Spleen (tissue), 11 donors: ENCODE measurements around the gene NIPAL3. TPM values are rescaled to one million over a fixed set of nuclear protein-coding genes. Genes with fewer than 3 reads are reported as not detected.

Source experiments
- DNase-seq: peaks from one replicate; pipeline ENCODE4 v3.0.0-alpha.2; 2020
- H3K27ac ChIP-seq, 8 donors: fragments of 200-600 bp; sonication (generic) in 7 of 8; 1 replicate in 4 of 8; 2 replicates in 4 of 8; pipeline versions ENCODE4 v1.5.0 to v1.8.0; 2016 to 2021; ENCODE audit warnings: inconsistent platforms in 4 of 8, mild to moderate bottlenecking in 4 of 8, moderate library complexity in 1 of 8
- H3K27me3 ChIP-seq, 7 donors: fragments of 200-600 bp; sonication (generic) in 6 of 7; replicated peaks in 1 of 7; 1 replicate in 4 of 7; 2 replicates in 3 of 7; pipeline versions ENCODE4 v1.5.0 to v1.8.0; 2016 to 2021; ENCODE audit warnings: inconsistent platforms in 3 of 7, mild to moderate bottlenecking in 1 of 7
- H3K36me3 ChIP-seq, 6 donors: fragments of 200-600 bp; sonication (generic) in 5 of 6; 1 replicate in 4 of 6; 2 replicates in 2 of 6; pipeline versions ENCODE4 v1.5.0 to v1.8.0; 2016 to 2021; ENCODE audit warnings: inconsistent platforms in 2 of 6
- H3K4me1 ChIP-seq, 6 donors: fragments of 200-600 bp; sonication (generic) in 5 of 6; 1 replicate in 3 of 6; 2 replicates in 3 of 6; pipeline versions ENCODE4 v1.5.0 to v1.8.0; 2016 to 2021; ENCODE audit warnings: inconsistent platforms in 3 of 6
- H3K4me3 ChIP-seq, 8 donors: fragments of 200-600 bp; sonication (generic) in 7 of 8; 1 replicate in 4 of 8; 2 replicates in 4 of 8; pipeline versions ENCODE4 v1.5.0 to v1.8.0; 2016 to 2021; ENCODE audit warnings: inconsistent platforms in 4 of 8, mild to moderate bottlenecking in 4 of 8, moderate library complexity in 2 of 8
- H3K9me3 ChIP-seq, 8 donors: fragments of 200-600 bp; sonication (generic) in 7 of 8; 1 replicate in 4 of 8; 2 replicates in 4 of 8; pipeline versions ENCODE4 v1.5.0 to v1.8.0; 2016 to 2021; ENCODE audit warnings: inconsistent platforms in 4 of 8
- CTCF ChIP-seq, 11 experiments: fragments of 200-600 bp in 7 of 11; fragments of 450-650 bp in 4 of 11; sonication (generic) in 4 of 11; IDR thresholded peaks in 8 of 11; conservative IDR thresholded peaks in 3 of 11; 1 replicate in 7 of 11; 2 replicates in 4 of 11; pipeline versions ENCODE4 v1.4.0 to v1.8.0; 2016 to 2021; ENCODE audit warnings: antibody characterized with exemption in 11 of 11, inconsistent platforms in 4 of 11, mild to moderate bottlenecking in 1 of 11
- POLR2A ChIP-seq, 3 donors: fragments of 450-650 bp; IDR thresholded peaks; one replicate each; pipeline ENCODE4 v1.5.1; 2017; ENCODE audit warnings: antibody characterized with exemption in 3 of 3, mild to moderate bottlenecking in 1 of 3
- POLR2AphosphoS5 ChIP-seq, 3 donors: sonication (generic); formaldehyde crosslinking; IDR thresholded peaks; one replicate each; pipeline ENCODE4 v1.5.1; 2017; ENCODE audit warnings: antibody characterized with exemption in 3 of 3
- WGBS, 5 donors: extraction: QIAGEN DNeasy Blood & Tissue Kit in 3 of 5; methylation state at CpG; one replicate each; pipeline versions ENCODE4 v1.1.5 to v1.1.7; 2013 to 2018; 5-methylcytosine and 5-hydroxymethylcytosine counted together
- intact Hi-C: fragments of 100-400 bp; cut with DNase I; formaldehyde crosslinking; loops from one replicate; pipeline ENCODE4 v1.15.0; 2023; ENCODE audit warnings: low total_unique reads
- polyA plus RNA-seq, 3 donors: library from polyadenylated mRNA; stranded (reverse); fragments of 200-250 nt; gene quantifications; one replicate each; pipeline ENCODE4 v1.2.1, GENCODE V29; 2013
- total RNA-seq, 7 donors: library from RNA; depleted of rRNA in 3 of 7; stranded (reverse); fragments of >200 nt in 3 of 7; fragmentation: NEBNext Ultra II Directional in 4 of 7; extraction: Animal tissue kit (Norgen Biotek cat#: 25700) in 4 of 7; gene quantifications; one replicate each; pipeline versions ENCODE4 v1.1.0 to v1.2.1, GENCODE V29; 2016 to 2021
- donor health status: healthy with polysubstance abuse.
- donor health status: DM: no; HTN: no; CAD: no; lungs with moderate emphysema.
- donor health status: DM: no; HTN: no; CAD: no.
- donor health status: Bipolar disorder and iron deficiency.
- donor health status: healthy.
- donor health status: DM: no; HTN: no; CAD: no.
- donor health status: DM: yes; HTN: yes; CAD: no.

Gene NIPAL3
- total and polyA plus RNA-seq, 10 donors = 5.3 to 49.2 (median 24.7) TPM

- H3K27me3 ChIP-seq = no peaks in the 10 kb centered on the region
- no peaks in the 10 kb centered on the region for H3K9me3 ChIP-seq
- no peak for TF ChIP-seq POLR2AphosphoS5 (IDR thresholded peaks at IDR 0.05)
- TF ChIP-seq CTCF (IDR thresholded peaks at IDR 0.05 in 8 of 11, conservative IDR thresholded peaks at IDR 0.05 in 3 of 11) = no peak
- TF ChIP-seq POLR2A (IDR thresholded peaks at IDR 0.05) = no peak
- H3K4me3 ChIP-seq = no peak overlapping the region
- no peak overlapping the region for H3K27ac ChIP-seq
- no peak for DNase-seq
- intact Hi-C loops = no loop called here
- peaks cover 0 to 100% (median 50%) of the 10 kb centered on the region in 6 donors for H3K36me3 ChIP-seq
- no peaks in the 10 kb centered on the region for H3K4me1 ChIP-seq
- 78 to 84% (median 82%) methylated on average over 3 of the region's 3 CpGs for WGBS, 5 donors
These were observed 36.1 kb downstream of the NIPAL3 start for GRCh38 chr1:24451746-24452145.

DNA sequence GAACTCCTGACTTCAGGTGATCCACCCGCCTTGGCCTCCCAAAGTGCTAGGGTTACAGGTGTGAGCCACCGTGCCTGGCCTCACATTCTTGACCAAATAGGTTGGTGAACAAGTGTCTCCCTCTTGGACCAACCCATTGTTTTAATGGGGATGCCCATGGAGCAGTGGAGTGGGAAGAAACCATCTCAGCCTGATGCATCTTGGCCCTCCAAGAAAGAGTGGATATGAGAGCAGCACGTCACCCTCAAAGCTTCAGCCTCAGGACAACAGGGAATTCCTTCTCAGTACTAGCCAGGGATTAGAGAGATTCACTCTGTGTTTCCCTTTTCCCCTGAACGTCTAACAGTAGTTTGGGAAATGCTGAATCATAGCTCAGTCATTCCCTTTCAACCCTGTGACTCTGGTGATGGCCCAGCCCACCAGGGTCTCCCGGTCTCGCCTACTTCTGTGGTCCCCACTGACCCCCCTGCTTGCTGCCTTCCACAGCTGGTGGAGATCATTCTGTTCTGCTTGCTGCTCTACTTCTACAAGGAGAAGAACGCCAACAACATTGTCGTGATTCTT, 37.4 kb downstream of the NIPAL3 start:
- no peak for TF ChIP-seq POLR2AphosphoS5 (IDR thresholded peaks at IDR 0.05)
- no peak for TF ChIP-seq CTCF (IDR thresholded peaks at IDR 0.05 in 8 of 11, conservative IDR thresholded peaks at IDR 0.05 in 3 of 11)
- no peak for TF ChIP-seq POLR2A (IDR thresholded peaks at IDR 0.05)
- Histone ChIP-seq H3K27me3 (no peaks in the 10 kb centered on the region), H3K36me3 (peaks cover 0 to 100% (median 61%) of the 10 kb centered on the region in 6 donors), H3K27ac (no peak overlapping the region), H3K9me3 (no peaks in the 10 kb centered on the region), H3K4me1 (no peaks in the 10 kb centered on the region), H3K4me3 (no peak overlapping the region)
- intact Hi-C loops = no loop called here
- no peak for DNase-seq
- 83 to 93% (median 89%) methylated on average over 8 of the region's 8 CpGs for WGBS, 5 donors

- Histone ChIP-seq H3K4me3 (no peak overlapping the region), H3K4me1 (no peaks in the 10 kb centered on the region), H3K9me3 (no peaks in the 10 kb centered on the region), H3K36me3 (peaks cover 0 to 100% (median 68%) of the 10 kb centered on the region in 6 donors), H3K27me3 (no peaks in the 10 kb centered on the region), H3K27ac (no peak overlapping the region)
- 74 to 84% (median 77%) methylated on average over 5 of the region's 5 CpGs for WGBS, 5 donors
- no peak for DNase-seq
- TF ChIP-seq CTCF (IDR thresholded peaks at IDR 0.05 in 8 of 11, conservative IDR thresholded peaks at IDR 0.05 in 3 of 11) (no peak), POLR2AphosphoS5 (IDR thresholded peaks at IDR 0.05) (no peak), POLR2A (IDR thresholded peaks at IDR 0.05) (no peak)
- intact Hi-C loops = no loop called here
These were observed 39.1 kb downstream of the NIPAL3 start for GRCh38 chr1:24454673-24455072.

DNA sequence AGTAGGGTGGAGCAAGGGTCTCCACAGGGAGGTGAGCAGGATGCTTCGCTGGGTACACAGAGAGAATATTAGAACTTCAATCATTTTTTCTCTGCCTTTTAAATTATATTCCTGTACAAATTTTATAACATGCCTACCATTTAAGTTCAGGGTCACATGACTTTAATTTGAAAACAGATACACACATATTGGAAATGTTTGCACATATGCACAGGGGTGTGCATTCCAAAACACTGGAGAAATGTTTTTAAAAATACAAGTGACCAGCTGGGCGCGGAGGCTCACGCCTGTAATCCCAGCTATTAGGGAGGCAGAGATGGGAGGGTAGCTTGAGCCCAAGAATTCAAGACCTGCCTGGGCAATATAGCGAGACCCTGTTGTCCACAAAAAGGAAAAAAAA, 39.7 kb downstream of the NIPAL3 start:
- DNase-seq = no peak
- no peak for TF ChIP-seq POLR2A (IDR thresholded peaks at IDR 0.05)
- no peak for TF ChIP-seq CTCF (IDR thresholded peaks at IDR 0.05 in 8 of 11, conservative IDR thresholded peaks at IDR 0.05 in 3 of 11)
- TF ChIP-seq POLR2AphosphoS5 (IDR thresholded peaks at IDR 0.05) = no peak
- H3K36me3 ChIP-seq = peaks cover 0 to 100% (median 67%) of the 10 kb centered on the region in 6 donors
- intact Hi-C loops = no loop called here
- no peak overlapping the region for H3K4me3 ChIP-seq
- 96 to 97% (median 96%) methylated on average over 5 of the region's 5 CpGs for WGBS, 5 donors
- no peaks in the 10 kb centered on the region for H3K4me1 ChIP-seq
- H3K27ac ChIP-seq = no peak overlapping the region
- no peaks in the 10 kb centered on the region for H3K27me3 ChIP-seq
- H3K9me3 ChIP-seq = no peaks in the 10 kb centered on the region
